Kidney epithelial cell (primary cell): ENCODE data around the gene LMBRD2. TPM values are rescaled to one million over a fixed set of nuclear protein-coding genes. Genes with fewer than 3 reads are reported as not detected.
A peak's percentile ranks its signal among the peaks of the same experiment; 100 is the strongest.
"Not testable (repeated sequence)": the region's sequence is repeated elsewhere in the genome, so short reads cannot be mapped to it uniquely, and the experiment has no call there.

Source experiments
- DNase-seq: peaks from one replicate; pipeline ENCODE4 v3.0.0-alpha.2; 2010; ENCODE audit warnings: low read depth
- H3K27me3 ChIP-seq: 2 replicates; pipeline ENCODE4 v1.6.0; 2011; ENCODE audit warnings: low read length; ENCODE audit not compliant: control insufficient read depth, insufficient read depth
- H3K36me3 ChIP-seq: 2 replicates; pipeline ENCODE4 v1.5.1; 2011; ENCODE audit warnings: low read length; ENCODE audit not compliant: control insufficient read depth, insufficient read depth
- H3K4me3 ChIP-seq: 2 replicates; pipeline ENCODE4 v1.5.1; 2011; ENCODE audit warnings: low read depth, mild to moderate bottlenecking, control low read depth, low read length
- total RNA-seq: library from RNA; depleted of rRNA; stranded (reverse); fragments of >200 nt; gene quantifications from 2 replicates; pipeline ENCODE4 v1.2.3, GENCODE V29; 2015
- TF ChIP-seq, protein P1 (sequence below): IDR thresholded peaks from 2 replicates; pipeline ENCODE4 v1.5.1; 2011; ENCODE audit warnings: mild to moderate bottlenecking, moderate library complexity, low read length, control low read depth, inconsistent platforms; ENCODE audit not compliant: insufficient read depth, poor library complexity, severe bottlenecking

Gene LMBRD2
- 6.7 and 7.8 TPM in 2 replicates for total RNA-seq

GRCh38 chr5:36151434-36152323, at the start of gene LMBRD2, which contains the start of gene SKP2:
Gene LMBRD2 (minus strand): TSS chr5:36151887. CDS start chr5:36143349, 8,538 bp downstream.
Gene SKP2 (plus strand): TSS chr5:36152111. CDS start chr5:36152263, 152 bp downstream.
- Histone ChIP-seq H3K4me3 (peak within 1 kb of the TSS; percentile 89), H3K27me3 (no peaks in the 10 kb centered on the region), H3K36me3 (no peaks in the 10 kb centered on the region)
- TF ChIP-seq, protein P1, sequence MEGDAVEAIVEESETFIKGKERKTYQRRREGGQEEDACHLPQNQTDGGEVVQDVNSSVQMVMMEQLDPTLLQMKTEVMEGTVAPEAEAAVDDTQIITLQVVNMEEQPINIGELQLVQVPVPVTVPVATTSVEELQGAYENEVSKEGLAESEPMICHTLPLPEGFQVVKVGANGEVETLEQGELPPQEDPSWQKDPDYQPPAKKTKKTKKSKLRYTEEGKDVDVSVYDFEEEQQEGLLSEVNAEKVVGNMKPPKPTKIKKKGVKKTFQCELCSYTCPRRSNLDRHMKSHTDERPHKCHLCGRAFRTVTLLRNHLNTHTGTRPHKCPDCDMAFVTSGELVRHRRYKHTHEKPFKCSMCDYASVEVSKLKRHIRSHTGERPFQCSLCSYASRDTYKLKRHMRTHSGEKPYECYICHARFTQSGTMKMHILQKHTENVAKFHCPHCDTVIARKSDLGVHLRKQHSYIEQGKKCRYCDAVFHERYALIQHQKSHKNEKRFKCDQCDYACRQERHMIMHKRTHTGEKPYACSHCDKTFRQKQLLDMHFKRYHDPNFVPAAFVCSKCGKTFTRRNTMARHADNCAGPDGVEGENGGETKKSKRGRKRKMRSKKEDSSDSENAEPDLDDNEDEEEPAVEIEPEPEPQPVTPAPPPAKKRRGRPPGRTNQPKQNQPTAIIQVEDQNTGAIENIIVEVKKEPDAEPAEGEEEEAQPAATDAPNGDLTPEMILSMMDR: no peak
- peak; percentile 95 for DNase-seq

- no peaks in the 10 kb centered on the region for H3K36me3 ChIP-seq
- TF ChIP-seq, protein P1: no peak
- no peak overlapping the region for H3K4me3 ChIP-seq
- DNase-seq: peak; percentile 32
- no peaks in the 10 kb centered on the region for H3K27me3 ChIP-seq
Measured at GRCh38 chr5:36200513-36200912, 48.8 kb upstream of the LMBRD2 start.

DNA sequence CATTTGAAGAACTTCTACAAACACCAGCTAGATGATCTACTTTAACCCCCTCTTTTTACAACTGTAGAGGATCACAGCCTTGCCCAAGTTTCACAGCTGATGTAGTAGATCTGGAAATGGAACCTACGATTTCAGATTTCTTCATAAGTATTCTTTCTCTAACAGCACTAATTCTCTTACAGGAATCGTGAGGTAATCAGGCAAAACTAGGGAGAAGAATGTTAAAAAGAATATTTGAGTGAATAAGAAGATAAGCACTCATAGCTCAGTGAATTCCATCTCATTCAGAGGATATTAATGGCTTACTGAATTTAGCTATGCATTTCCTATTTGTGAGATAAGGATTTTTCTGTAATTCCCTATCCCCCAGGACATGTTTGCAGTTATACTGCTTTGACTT, 47.9 kb upstream of the LMBRD2 start:
- H3K27me3 ChIP-seq: no peaks in the 10 kb centered on the region
- no peak overlapping the region for H3K4me3 ChIP-seq
- TF ChIP-seq, protein P1: no peak
- no peaks in the 10 kb centered on the region for H3K36me3 ChIP-seq
- DNase-seq: no peak

DNA sequence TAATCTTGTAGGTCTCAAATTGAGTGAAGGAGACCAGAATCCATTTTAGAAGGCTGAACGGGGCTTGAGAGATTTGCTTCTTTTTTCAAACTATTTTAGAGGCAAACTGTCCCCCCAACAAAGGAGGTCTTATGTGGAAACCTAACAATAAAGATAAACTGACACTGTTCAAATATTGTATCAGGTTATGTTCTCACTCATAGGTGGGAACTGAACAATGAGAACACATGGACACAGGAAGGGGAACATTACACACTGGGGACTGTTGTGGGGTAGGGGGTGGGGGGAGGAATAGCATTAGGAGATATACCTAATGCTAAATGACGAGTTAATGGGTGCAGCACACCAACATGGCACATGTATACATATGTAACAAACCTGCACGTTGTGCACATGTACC, 47.1 kb upstream of the LMBRD2 start:
- not testable (repeated sequence) for DNase-seq, H3K4me3 ChIP-seq, H3K27me3 ChIP-seq, H3K36me3 ChIP-seq

DNA sequence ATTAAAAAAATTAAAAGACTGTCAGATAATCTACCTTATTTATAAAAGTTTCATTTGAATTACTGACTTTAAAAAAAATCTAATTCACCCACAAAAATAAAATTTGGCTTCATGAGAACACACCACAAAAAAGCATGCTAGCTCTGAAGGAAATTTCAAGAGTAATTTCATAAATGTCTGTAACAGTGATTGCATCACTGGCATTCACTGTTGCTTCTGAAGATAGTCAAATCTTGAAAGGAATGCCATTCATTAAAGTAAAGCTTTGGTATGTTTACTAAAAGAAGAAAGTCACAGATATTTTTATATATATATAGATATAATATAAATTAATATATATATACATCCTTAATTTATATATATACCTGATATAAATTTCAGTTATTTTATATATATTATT, 46.6 kb upstream of the LMBRD2 start:
- Histone ChIP-seq H3K27me3 (no peaks in the 10 kb centered on the region), H3K4me3 (no peak overlapping the region), H3K36me3 (no peaks in the 10 kb centered on the region)
- no peak for DNase-seq
- TF ChIP-seq, protein P1: no peak

GRCh38 chr5:36193746-36194145, 42.1 kb upstream of the LMBRD2 start:
- no peaks in the 10 kb centered on the region for H3K36me3 ChIP-seq
- H3K4me3 ChIP-seq: no peak overlapping the region
- DNase-seq: no peak
- TF ChIP-seq, protein P1: no peak
- H3K27me3 ChIP-seq: no peaks in the 10 kb centered on the region

- H3K27me3 ChIP-seq, H3K36me3 ChIP-seq, DNase-seq, H3K4me3 ChIP-seq: not testable (repeated sequence)
Measured at GRCh38 chr5:36184408-36184807, 32.7 kb upstream of the LMBRD2 start.
